Adipocyte (in vitro differentiated cells): ENCODE measurements around the gene KIF26A.

Experiments
- DNase-seq: peaks from one replicate; pipeline ENCODE4 v3.0.0-alpha.2; 2015; ENCODE audit warnings: low read depth
- H3K27me3 ChIP-seq: replicated peaks from 2 replicates; pipeline ENCODE4 v1.7.0; 2013; ENCODE audit warnings: mild to moderate bottlenecking, low read length, moderate library complexity; ENCODE audit not compliant: control insufficient read depth, insufficient read depth
- H3K36me3 ChIP-seq: 2 replicates; pipeline ENCODE4 v1.7.0; 2013; ENCODE audit warnings: low read length, mild to moderate bottlenecking, moderate library complexity; ENCODE audit not compliant: control insufficient read depth, insufficient read depth, severe bottlenecking
- H3K4me1 ChIP-seq: 2 replicates; pipeline ENCODE4 v1.7.0; 2013; ENCODE audit warnings: mild to moderate bottlenecking, low read length, moderate library complexity; ENCODE audit not compliant: control insufficient read depth, insufficient read depth
- H3K4me3 ChIP-seq: 2 replicates; pipeline ENCODE4 v1.7.0; 2013; ENCODE audit warnings: mild to moderate bottlenecking, low read length, moderate library complexity
- H3K9ac ChIP-seq: 2 replicates; pipeline ENCODE4 v1.7.0; 2013; ENCODE audit warnings: mild to moderate bottlenecking, low read length, moderate library complexity
- H3K9me3 ChIP-seq: 2 replicates; pipeline ENCODE4 v1.7.0; 2013; ENCODE audit warnings: mild to moderate bottlenecking, low read length, moderate library complexity; ENCODE audit not compliant: control insufficient read depth

Gene KIF26A

DNA sequence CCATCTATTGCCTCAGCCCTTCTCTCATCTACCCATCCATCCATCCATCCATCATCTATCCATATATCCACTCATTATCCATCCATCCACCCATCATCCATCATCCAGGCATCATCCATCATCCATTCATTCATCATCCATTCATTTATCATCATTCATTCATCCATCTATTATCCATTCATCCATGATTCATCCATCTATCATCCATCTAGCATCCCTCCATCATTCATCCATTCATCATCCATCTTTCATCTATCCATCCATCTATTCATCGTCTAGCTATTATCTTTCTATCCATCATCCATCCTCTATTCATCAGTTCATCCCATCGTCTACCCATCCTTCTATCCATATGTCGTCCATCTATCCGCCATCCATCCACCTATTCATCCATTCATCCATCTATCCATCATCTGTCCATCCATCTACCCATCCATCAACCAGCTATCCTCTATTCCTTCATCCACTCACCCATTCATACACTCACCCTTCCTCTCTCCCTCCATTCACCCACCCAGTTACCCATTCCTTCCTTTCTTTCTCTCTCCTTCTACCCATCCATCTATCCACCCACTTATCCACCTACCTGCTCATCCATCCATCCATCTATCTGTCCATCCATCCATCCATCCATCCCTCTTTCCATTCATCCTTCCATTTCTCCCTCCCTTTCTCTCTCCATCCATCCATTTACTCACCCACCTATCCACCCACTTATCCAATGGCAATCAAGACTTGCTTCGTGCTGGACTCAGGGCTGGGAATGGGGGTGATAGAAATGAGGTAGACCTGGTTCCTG is 59.3 kb downstream of the KIF26A start:
- H3K4me3 ChIP-seq: no peak overlapping the region
- H3K4me1 ChIP-seq: no peaks in the 10 kb centered on the region
- peaks cover 11% of the 10 kb centered on the region for H3K27me3 ChIP-seq
- H3K9ac ChIP-seq: no peak overlapping the region
- no peaks in the 10 kb centered on the region for H3K36me3 ChIP-seq
- H3K9me3 ChIP-seq: no peaks in the 10 kb centered on the region
- DNase-seq: no peak

GRCh38 chr14:104199266-104199895 is 61.0 kb downstream of the KIF26A start:
- Histone ChIP-seq H3K27me3 (peaks cover 12% of the 10 kb centered on the region), H3K36me3 (no peaks in the 10 kb centered on the region), H3K9me3 (no peaks in the 10 kb centered on the region), H3K4me1 (no peaks in the 10 kb centered on the region), H3K9ac (no peak overlapping the region), H3K4me3 (no peak overlapping the region)
- DNase-seq: no peak

DNA sequence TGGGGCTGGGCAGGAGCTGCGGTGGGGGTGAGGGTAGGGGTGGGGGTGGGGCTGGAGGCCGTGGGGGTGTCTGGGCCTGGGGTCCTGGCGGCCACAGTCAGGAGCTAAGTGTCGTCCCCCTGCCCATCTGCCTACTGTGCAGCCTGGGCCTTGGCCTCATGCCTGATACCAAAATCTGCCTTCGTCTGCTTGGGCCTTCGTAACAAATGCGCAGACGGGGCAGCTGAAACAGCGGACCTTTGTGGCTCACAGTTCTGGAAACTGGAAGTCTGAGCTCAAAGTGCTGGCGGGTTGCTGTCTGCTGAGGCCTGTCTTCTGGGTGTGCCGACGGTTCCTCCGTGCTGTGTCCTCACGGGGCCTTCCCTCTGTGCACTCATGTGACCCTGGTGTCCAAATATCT is 61.7 kb downstream of the KIF26A start:
- Histone ChIP-seq H3K27me3 (peaks cover 12% of the 10 kb centered on the region), H3K36me3 (no peaks in the 10 kb centered on the region), H3K4me3 (no peak overlapping the region), H3K9me3 (no peaks in the 10 kb centered on the region), H3K9ac (no peak overlapping the region), H3K4me1 (no peaks in the 10 kb centered on the region)
- no peak for DNase-seq

- Histone ChIP-seq H3K4me1 (no peaks in the 10 kb centered on the region), H3K9me3 (no peaks in the 10 kb centered on the region)
Measured at GRCh38 chr14:104200591-104200990, 62.2 kb downstream of the KIF26A start.

GRCh38 chr14:104201063-104201462 is 62.7 kb downstream of the KIF26A start:
- Histone ChIP-seq H3K4me3 (no peak overlapping the region), H3K9ac (no peak overlapping the region)
- DNase-seq: no peak

More at GRCh38 chr14:104200591-104200990, 62.2 kb downstream of the KIF26A start:
- no peak overlapping the region for H3K4me3 ChIP-seq
- no peak overlapping the region for H3K9ac ChIP-seq
- H3K27me3 ChIP-seq: peaks cover 12% of the 10 kb centered on the region
- DNase-seq: no peak
- H3K36me3 ChIP-seq: no peaks in the 10 kb centered on the region

DNA sequence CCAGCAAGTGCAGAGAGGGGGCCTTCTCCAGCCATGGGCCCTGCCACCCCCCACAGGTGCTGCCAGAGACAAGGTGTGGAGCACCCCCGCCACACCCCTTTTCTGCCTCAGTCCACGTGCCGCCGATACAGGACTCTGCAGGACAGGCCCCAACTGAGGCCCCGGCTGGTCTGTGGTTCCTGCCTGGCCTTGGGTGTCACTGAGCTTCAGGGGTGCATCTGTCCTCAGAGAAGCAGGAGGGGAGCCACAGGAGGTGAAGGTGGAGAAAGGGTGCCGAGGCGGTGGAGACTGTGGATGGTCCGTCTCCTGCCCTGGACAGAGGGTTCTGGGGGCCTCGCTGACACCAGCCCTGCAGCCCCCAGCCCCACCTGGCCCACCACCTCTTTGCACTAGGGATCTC is 63.1 kb downstream of the KIF26A start:
- H3K4me3 ChIP-seq: no peak overlapping the region
- no peak for DNase-seq
- no peaks in the 10 kb centered on the region for H3K9me3 ChIP-seq
- H3K27me3 ChIP-seq: peaks cover 15% of the 10 kb centered on the region
- H3K36me3 ChIP-seq: no peaks in the 10 kb centered on the region
- H3K9ac ChIP-seq: no peak overlapping the region
- H3K4me1 ChIP-seq: no peaks in the 10 kb centered on the region

More at GRCh38 chr14:104201063-104201462, 62.7 kb downstream of the KIF26A start:
- Histone ChIP-seq H3K4me1 (no peaks in the 10 kb centered on the region), H3K36me3 (no peaks in the 10 kb centered on the region), H3K9me3 (no peaks in the 10 kb centered on the region), H3K27me3 (peaks cover 14% of the 10 kb centered on the region)

GRCh38 chr14:104202259-104203070 is 64.1 kb downstream of the KIF26A start:
- Histone ChIP-seq H3K4me3 (no peak overlapping the region), H3K9me3 (no peaks in the 10 kb centered on the region), H3K36me3 (no peaks in the 10 kb centered on the region), H3K4me1 (no peaks in the 10 kb centered on the region), H3K9ac (no peak overlapping the region), H3K27me3 (peaks cover 15% of the 10 kb centered on the region)
- DNase-seq: no peak

- Histone ChIP-seq H3K9ac (no peak overlapping the region), H3K4me3 (no peak overlapping the region), H3K36me3 (no peaks in the 10 kb centered on the region), H3K27me3 (peaks cover 12% of the 10 kb centered on the region), H3K4me1 (no peaks in the 10 kb centered on the region), H3K9me3 (no peaks in the 10 kb centered on the region)
- no peak for DNase-seq
Measured at GRCh38 chr14:104203071-104203425, 64.7 kb downstream of the KIF26A start.

- Histone ChIP-seq H3K36me3 (no peaks in the 10 kb centered on the region), H3K4me3 (no peak overlapping the region), H3K9me3 (no peaks in the 10 kb centered on the region), H3K4me1 (no peaks in the 10 kb centered on the region), H3K27me3 (peaks cover 8% of the 10 kb centered on the region), H3K9ac (no peak overlapping the region)
- no peak for DNase-seq
Measured at GRCh38 chr14:104204660-104205149, 66.3 kb downstream of the KIF26A start.

GRCh38 chr14:104205781-104206180 is 67.4 kb downstream of the KIF26A start:
- DNase-seq: no peak
- Histone ChIP-seq H3K4me3 (no peak overlapping the region), H3K9ac (no peak overlapping the region), H3K36me3 (no peaks in the 10 kb centered on the region), H3K27me3 (peaks cover 8% of the 10 kb centered on the region), H3K9me3 (no peaks in the 10 kb centered on the region), H3K4me1 (no peaks in the 10 kb centered on the region)

GRCh38 chr14:104206281-104206904 is 68.0 kb downstream of the KIF26A start:
- H3K27me3 ChIP-seq: peaks cover 8% of the 10 kb centered on the region
- H3K4me1 ChIP-seq: no peaks in the 10 kb centered on the region
- DNase-seq: peak; percentile 7
- H3K9me3 ChIP-seq: no peaks in the 10 kb centered on the region
- no peak overlapping the region for H3K9ac ChIP-seq
- no peak overlapping the region for H3K4me3 ChIP-seq
- no peaks in the 10 kb centered on the region for H3K36me3 ChIP-seq
